GM23248 (cell line): ENCODE results near the gene CD4. TPM values are rescaled to one million over a fixed set of nuclear protein-coding genes. Genes with fewer than 3 reads are reported as not detected.
A peak's percentile ranks its signal among the peaks of the same experiment; 100 is the strongest.

Experiments
- DNase-seq: peaks from one replicate; pipeline ENCODE4 v3.0.0-alpha.2; 2015
- H2AFZ ChIP-seq: fragments of 200-600 bp; sonication (generic); 2 replicates; pipeline ENCODE4 v1.6.1; 2016; ENCODE audit warnings: antibody characterized with exemption
- H3F3A ChIP-seq: fragments of 200-600 bp; sonication (generic); 2 replicates; pipeline ENCODE4 v1.6.1; 2016; ENCODE audit warnings: mild to moderate bottlenecking, antibody characterized with exemption, mixed run types; ENCODE audit not compliant: insufficient read depth
- H3K27ac ChIP-seq: fragments of 200-600 bp; sonication (generic); 2 replicates; pipeline ENCODE4 v1.5.1; 2016; ENCODE audit warnings: mild to moderate bottlenecking
- H3K27me3 ChIP-seq: fragments of 200-600 bp; sonication (generic); replicated peaks from 2 replicates; pipeline ENCODE4 v1.6.1; 2016; ENCODE audit warnings: mild to moderate bottlenecking; ENCODE audit not compliant: insufficient read depth
- H3K36me3 ChIP-seq: fragments of 200-600 bp; sonication (generic); 2 replicates; pipeline ENCODE4 v1.6.1; 2016; ENCODE audit warnings: low read depth, mild to moderate bottlenecking
- H3K4me1 ChIP-seq: fragments of 200-600 bp; sonication (generic); 2 replicates; pipeline ENCODE4 v1.6.1; 2016; ENCODE audit warnings: mild to moderate bottlenecking; ENCODE audit not compliant: insufficient read depth
- H3K4me2 ChIP-seq: fragments of 200-600 bp; sonication (generic); one replicate; pipeline ENCODE4 v1.6.1; 2016; ENCODE audit warnings: mild to moderate bottlenecking; ENCODE audit not compliant: unreplicated experiment
- H3K4me3 ChIP-seq: fragments of 200-600 bp; sonication (generic); 2 replicates; pipeline ENCODE4 v1.5.1; 2016; ENCODE audit warnings: mild to moderate bottlenecking
- H3K79me2 ChIP-seq: fragments of 200-600 bp; sonication (generic); 2 replicates; pipeline ENCODE4 v1.6.1; 2016; ENCODE audit warnings: mild to moderate bottlenecking; ENCODE audit not compliant: insufficient read depth
- H3K9ac ChIP-seq: fragments of 200-600 bp; sonication (generic); 2 replicates; pipeline ENCODE4 v1.6.1; 2016; ENCODE audit warnings: mild to moderate bottlenecking
- H3K9me2 ChIP-seq: fragments of 200-600 bp; sonication (generic); 2 replicates; pipeline ENCODE4 v1.6.1; 2016; ENCODE audit warnings: mixed run types, mild to moderate bottlenecking, moderate library complexity; ENCODE audit not compliant: insufficient read depth
- H3K9me3 ChIP-seq: fragments of 200-600 bp; sonication (generic); one replicate; pipeline ENCODE4 v1.6.1; 2017; ENCODE audit warnings: low read depth
- H4K20me1 ChIP-seq: fragments of 200-600 bp; sonication (generic); 2 replicates; pipeline ENCODE4 v1.6.0; 2016; ENCODE audit not compliant: insufficient read depth
- EZH2 ChIP-seq: fragments of 200-600 bp; sonication (generic); IDR thresholded peaks from 2 replicates; pipeline ENCODE4 v1.6.1; 2018; ENCODE audit warnings: antibody characterized with exemption, mild to moderate bottlenecking; ENCODE audit not compliant: insufficient read depth, poor library complexity, severe bottlenecking
- EZH2phosphoT487 ChIP-seq: fragments of 200-600 bp; sonication (generic); IDR thresholded peaks from 2 replicates; pipeline ENCODE4 v1.6.1; 2018; ENCODE audit warnings: antibody characterized with exemption, moderate library complexity, mild to moderate bottlenecking, low read depth; ENCODE audit not compliant: insufficient read depth
- WGBS, 2 experiments: methylation state at CpG; one replicate each; pipeline ENCODE4 v1.1.6; 2015 to 2017; ENCODE audit warnings: low lambda C conversion rate in 2 of 2, low coverage in 1 of 2; ENCODE audit errors: missing lambda C conversion rate in 2 of 2; 5-methylcytosine and 5-hydroxymethylcytosine counted together
- in situ Hi-C: fragments of 300-500 bp; cut with MboI; formaldehyde crosslinking; loops from 2 replicates; pipeline ENCODE4 v1.15.0; 2020
- polyA plus RNA-seq: library from polyadenylated mRNA; unstranded; fragments of >200 nt; fragmentation: Nextera tagmentation; extraction: Ambion mirVana; gene quantifications from 2 replicates; pipeline ENCODE4 v1.2.1, GENCODE V29; 2016
- total RNA-seq: library from RNA; depleted of rRNA; stranded (reverse); fragments of >200 nt; shearing (Covaris generic); gene quantifications from 2 replicates; pipeline ENCODE4 v1.2.3, GENCODE V29; 2014

CD4 gene
- total and polyA plus RNA-seq, 2 experiments from 2014 or later, result not detected

DNA sequence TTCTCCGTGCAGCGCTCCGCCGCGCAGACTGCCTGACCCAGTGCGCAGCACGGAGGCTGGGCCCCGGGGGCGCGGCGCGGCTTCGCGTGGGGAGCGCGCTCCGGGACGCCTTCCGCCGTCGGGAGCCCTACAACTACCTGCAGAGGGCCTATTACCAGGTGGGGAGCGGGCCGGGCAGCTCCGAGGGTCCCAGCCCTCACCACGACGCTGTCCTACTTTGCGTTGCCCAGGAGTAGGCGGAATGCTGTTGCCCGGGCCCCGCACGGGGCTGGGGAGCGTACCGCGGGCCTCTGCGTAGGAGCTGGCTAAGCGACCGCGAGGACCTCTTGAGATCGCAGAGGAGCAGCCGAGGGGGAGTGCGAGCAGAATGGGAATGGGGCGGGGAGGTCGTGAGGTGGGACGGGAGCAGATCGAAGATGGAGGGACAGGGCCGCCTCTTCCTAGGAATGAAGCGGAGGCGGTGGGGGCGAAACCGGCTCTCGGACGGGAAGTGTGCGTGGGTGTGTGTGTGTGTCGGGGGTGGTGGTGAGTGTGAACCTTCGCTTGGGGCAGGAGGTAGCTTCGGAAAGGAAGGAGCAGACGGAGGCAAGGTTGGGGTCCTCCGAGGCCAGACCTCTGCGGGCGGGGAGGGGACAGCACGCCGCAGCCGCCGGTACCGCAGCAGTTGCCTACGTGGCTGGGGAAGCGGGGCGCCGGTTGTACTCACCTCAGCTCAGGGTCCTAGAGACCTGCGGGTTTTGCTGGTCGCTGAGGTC is 39.6 kb downstream of the CD4 start:
- TF ChIP-seq EZH2 (no peak), EZH2phosphoT487 (no peak)
- Histone ChIP-seq H3K4me2 (peak overlapping the region; percentile 89), H3F3A (no peaks in the 10 kb centered on the region; the same call in none of the 2 replicates), H3K79me2 (peaks cover 25% of the 10 kb centered on the region), H3K4me3 (peak overlapping the region; percentile 87), H3K9ac (peak overlapping the region; percentile 96), H3K36me3 (peaks cover 6% of the 10 kb centered on the region; the same call in 1 of the 2 replicates), H3K27ac (peak overlapping the region; percentile 74), H3K9me2 (no peaks in the 10 kb centered on the region), H3K27me3 (no peaks in the 10 kb centered on the region), H3K4me1 (peaks cover 23% of the 10 kb centered on the region), H4K20me1 (no peaks in the 10 kb centered on the region), H2AFZ (peak overlapping the region; percentile 70), H3K9me3 (no peaks in the 10 kb centered on the region)
- peak; percentile 88 for DNase-seq
- in situ Hi-C loops, result no loop called here
- 1 to 2% methylated on average over 61 to 70 of the region's 71 CpGs for WGBS, 2 experiments

DNA sequence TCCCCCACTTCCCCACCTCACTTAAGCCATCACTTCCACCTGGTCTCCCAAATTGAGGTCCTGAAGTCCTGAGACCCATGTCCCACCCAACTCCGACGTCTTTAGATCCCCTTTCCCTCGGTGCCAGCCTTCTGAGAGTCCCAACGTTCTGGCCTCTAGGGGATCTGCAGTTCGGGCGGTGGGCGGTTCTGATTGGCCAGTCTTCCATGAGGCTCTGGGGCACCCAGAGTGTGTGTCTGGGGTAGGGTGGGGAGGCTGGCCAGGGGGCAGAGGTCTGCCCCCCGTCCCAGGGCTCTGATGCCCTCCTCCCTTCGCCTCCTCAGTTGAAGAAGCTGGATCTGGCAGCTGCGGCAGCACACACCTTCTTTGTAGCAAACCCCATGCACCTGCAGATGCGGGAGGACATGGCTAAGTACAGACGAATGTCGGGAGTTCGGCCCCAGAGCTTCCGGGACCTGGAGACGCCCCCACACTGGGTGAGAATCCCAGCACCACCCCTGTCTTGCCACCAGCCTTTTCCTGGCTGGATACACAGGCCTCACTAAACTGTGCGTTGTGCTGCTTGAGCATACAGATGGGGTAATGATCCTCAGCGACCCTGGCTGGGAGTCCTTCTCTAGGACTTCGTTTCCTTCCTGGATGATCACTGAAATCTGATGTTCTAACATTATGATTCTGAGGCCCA is 40.4 kb downstream of the CD4 start:
- peak overlapping the region; percentile 74 for H3K27ac ChIP-seq
- H3K4me1 ChIP-seq, result peaks cover 23% of the 10 kb centered on the region
- WGBS, 2 experiments, result 12 to 15% methylated on average over 19 of the region's 19 CpGs
- no peaks in the 10 kb centered on the region for H3K9me3 ChIP-seq
- H3K4me3 ChIP-seq, result peak overlapping the region; percentile 87
- TF ChIP-seq EZH2phosphoT487 (no peak), EZH2 (no peak)
- peak overlapping the region; percentile 70 for H2AFZ ChIP-seq
- peak overlapping the region; percentile 89 for H3K4me2 ChIP-seq
- peak overlapping the region; percentile 96 for H3K9ac ChIP-seq
- H3K79me2 ChIP-seq, result peaks cover 25% of the 10 kb centered on the region
- no peaks in the 10 kb centered on the region for H3K9me2 ChIP-seq
- DNase-seq, result peak; percentile 44
- H3K36me3 ChIP-seq, result peaks cover 12% of the 10 kb centered on the region; the same call in 1 of the 2 replicates
- H3F3A ChIP-seq, result no peaks in the 10 kb centered on the region; the same call in none of the 2 replicates
- H3K27me3 ChIP-seq, result no peaks in the 10 kb centered on the region
- in situ Hi-C loops, result no loop called here
- H4K20me1 ChIP-seq, result no peaks in the 10 kb centered on the region

DNA sequence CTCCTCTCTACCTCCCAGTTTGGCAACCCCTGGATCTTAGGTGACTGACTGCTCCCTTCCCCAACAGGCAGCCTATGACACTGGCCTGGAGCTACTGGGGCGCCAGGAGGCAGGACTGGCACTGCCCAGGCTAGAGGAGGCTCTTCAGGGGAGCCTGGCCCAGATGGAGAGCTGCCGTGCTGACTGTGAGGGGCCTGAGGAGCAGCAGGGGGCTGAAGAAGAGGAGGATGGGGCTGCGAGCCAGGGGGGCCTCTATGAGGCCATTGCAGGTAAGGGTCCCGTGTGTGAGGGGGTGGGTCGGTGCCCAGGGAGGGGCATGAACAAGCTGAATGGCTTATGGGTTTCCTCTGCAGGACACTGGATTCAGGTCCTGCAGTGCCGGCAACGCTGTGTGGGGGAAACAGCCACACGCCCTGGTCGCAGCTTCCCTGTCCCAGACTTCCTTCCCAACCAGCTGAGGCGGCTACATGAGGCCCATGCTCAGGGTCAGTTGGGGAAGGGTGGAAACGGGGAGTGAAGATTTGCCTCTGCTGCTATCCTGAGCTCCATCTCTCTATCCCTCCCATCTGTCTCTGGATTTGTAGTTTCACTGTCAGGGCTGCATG is 41.1 kb downstream of the CD4 start:
- Histone ChIP-seq H3K9ac (peak overlapping the region; percentile 96), H3K4me1 (peaks cover 16% of the 10 kb centered on the region), H3K27me3 (no peaks in the 10 kb centered on the region), H4K20me1 (no peaks in the 10 kb centered on the region), H3K79me2 (peaks cover 25% of the 10 kb centered on the region), H3F3A (no peaks in the 10 kb centered on the region; the same call in 1 of the 2 replicates), H3K9me2 (no peaks in the 10 kb centered on the region), H3K9me3 (no peaks in the 10 kb centered on the region), H3K4me3 (peak overlapping the region; percentile 87), H2AFZ (no peak overlapping the region), H3K27ac (no peak overlapping the region), H3K36me3 (peaks cover 12% of the 10 kb centered on the region; the same call in 1 of the 2 replicates), H3K4me2 (peak overlapping the region; percentile 89)
- in situ Hi-C loops, result no loop called here
- whole genome bisulfite sequencing, 2 experiments, result 94% methylated on average over 8 to 11 of the region's 11 CpGs
- no peak for DNase-seq
- no peak for TF ChIP-seq EZH2
- no peak for TF ChIP-seq EZH2phosphoT487

DNA sequence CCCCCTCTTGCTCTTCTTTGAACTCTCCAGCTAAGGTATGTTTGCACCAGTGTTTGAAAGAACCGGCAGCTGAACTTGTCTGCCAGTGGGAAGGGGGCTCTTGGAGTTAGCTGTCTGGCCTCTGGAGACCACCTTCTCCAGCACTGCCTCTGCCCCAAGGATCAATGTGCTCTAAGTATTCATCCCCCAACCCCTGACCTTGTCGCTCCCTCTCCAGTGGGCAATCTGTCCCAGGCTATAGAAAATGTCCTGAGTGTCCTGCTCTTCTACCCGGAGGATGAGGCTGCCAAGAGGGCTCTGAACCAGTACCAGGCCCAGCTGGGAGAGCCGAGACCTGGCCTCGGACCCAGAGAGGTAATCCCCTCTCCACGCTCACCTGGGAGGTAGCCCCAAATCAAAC is 41.7 kb downstream of the CD4 start:
- Histone ChIP-seq H3K27ac (no peak overlapping the region), H3K36me3 (peaks cover 12% of the 10 kb centered on the region; the same call in 1 of the 2 replicates), H3K79me2 (peaks cover 25% of the 10 kb centered on the region), H2AFZ (no peak overlapping the region), H3K27me3 (no peaks in the 10 kb centered on the region), H3K9me2 (no peaks in the 10 kb centered on the region), H3K9ac (no peak overlapping the region), H3K4me2 (no peak overlapping the region), H3K4me3 (no peak overlapping the region), H4K20me1 (no peaks in the 10 kb centered on the region), H3F3A (no peaks in the 10 kb centered on the region; the same call in 1 of the 2 replicates), H3K4me1 (peaks cover 15% of the 10 kb centered on the region; the same call in 1 of the 2 replicates), H3K9me3 (no peaks in the 10 kb centered on the region)
- in situ Hi-C loops, result no loop called here
- no peak for TF ChIP-seq EZH2
- no peak for TF ChIP-seq EZH2phosphoT487
- DNase-seq, result no peak
- 89 to 91% methylated on average over 6 of the region's 6 CpGs for WGBS, 2 experiments
